Keratinocyte (primary cell): Measurements from ENCODE around the gene TSPAN10. TPM values are rescaled to one million over a fixed set of nuclear protein-coding genes. Genes with fewer than 3 reads are reported as not detected.

Source experiments
- DNase-seq: peaks from one replicate; pipeline ENCODE4 v3.0.0-alpha.2; 2011; ENCODE audit warnings: low read depth, missing footprints, low spot score
- FAIRE-seq: peaks from 2 replicates; lab custom pipeline; 2011; peaks lifted over from hg19 to GRCh38; lab: Jason Lieb, UNC
- H2AFZ ChIP-seq: 2 replicates; pipeline ENCODE4 v1.6.0; 2012; ENCODE audit warnings: low read length, control low read depth, inconsistent platforms; ENCODE audit not compliant: control insufficient read depth
- H3K27ac ChIP-seq: 2 replicates; pipeline ENCODE4 v1.5.1; 2011; ENCODE audit warnings: low read length; ENCODE audit not compliant: control insufficient read depth, insufficient read depth
- H3K27me3 ChIP-seq: 3 replicates; pipeline ENCODE4 v1.6.0; 2011; ENCODE audit warnings: low read length; ENCODE audit not compliant: control insufficient read depth, insufficient read depth; ENCODE audit errors: extremely low read depth
- H3K36me3 ChIP-seq, 2 experiments: 2 replicates in 1 of 2; 3 replicates in 1 of 2; pipeline ENCODE4 v1.5.1; 2011; ENCODE audit warnings: low read length in 2 of 2, mild to moderate bottlenecking in 1 of 2; ENCODE audit not compliant: control insufficient read depth in 2 of 2, insufficient read depth in 2 of 2; ENCODE audit errors: extremely low read depth in 1 of 2
- H3K4me1 ChIP-seq: 3 replicates; pipeline ENCODE4 v1.5.1; 2011; ENCODE audit warnings: low read length; ENCODE audit not compliant: control insufficient read depth, insufficient read depth; ENCODE audit errors: extremely low read depth
- H3K4me2 ChIP-seq: 3 replicates; pipeline ENCODE4 v1.6.0; 2011; ENCODE audit warnings: low read depth, low read length; ENCODE audit not compliant: control insufficient read depth, insufficient read depth; ENCODE audit errors: extremely low read depth
- H3K4me3 ChIP-seq, 3 experiments: fragments of 200-600 bp in 1 of 3; sonication (generic) in 1 of 3; 2 replicates in 2 of 3; 3 replicates in 1 of 3; pipeline ENCODE4 v1.5.1; 2011 to 2016; ENCODE audit warnings: low read length in 3 of 3, mild to moderate bottlenecking in 3 of 3, control low read depth in 2 of 3, inconsistent platforms in 1 of 3, low read depth in 1 of 3, mixed read lengths in 1 of 3, mixed run types in 1 of 3, moderate library complexity in 1 of 3; ENCODE audit not compliant: control insufficient read depth in 2 of 3, insufficient read depth in 2 of 3; ENCODE audit errors: extremely low read depth in 1 of 3
- H3K79me2 ChIP-seq: 2 replicates; pipeline ENCODE4 v1.6.0; 2012; ENCODE audit warnings: low read length; ENCODE audit not compliant: control insufficient read depth, insufficient read depth
- H3K9ac ChIP-seq: 3 replicates; pipeline ENCODE4 v1.6.0; 2011; ENCODE audit warnings: low read length; ENCODE audit not compliant: control insufficient read depth, insufficient read depth; ENCODE audit errors: extremely low read depth
- H3K9me1 ChIP-seq: 3 replicates; pipeline ENCODE4 v1.6.0; 2011; ENCODE audit warnings: low read length; ENCODE audit not compliant: control insufficient read depth, insufficient read depth; ENCODE audit errors: extremely low read depth
- H3K9me3 ChIP-seq: 2 replicates; pipeline ENCODE4 v1.5.1; 2012; ENCODE audit warnings: low read depth, low read length; ENCODE audit not compliant: control insufficient read depth
- H4K20me1 ChIP-seq: 3 replicates; pipeline ENCODE4 v1.6.0; 2011; ENCODE audit warnings: low read length; ENCODE audit not compliant: control insufficient read depth, insufficient read depth; ENCODE audit errors: extremely low read depth
- EZH2 ChIP-seq: IDR thresholded peaks from one replicate; pipeline ENCODE4 v1.6.1; 2012; ENCODE audit warnings: inconsistent platforms, mild to moderate bottlenecking, low read length, moderate library complexity
- dilution Hi-C: fragments of 300-500 bp; cut with MboI; formaldehyde crosslinking; loops from one replicate; pipeline ENCODE4 v1.7.0; 2020; ENCODE audit warnings: low sequenced_read_pairs; ENCODE audit not compliant: extremely low pct_ligation_motif_present
- polyA plus RNA-seq, 5 experiments: library from polyadenylated mRNA; depleted of rRNA in 3 of 5; stranded (reverse) in 3 of 5; stranded (forward) in 1 of 5; unstranded in 1 of 5; fragments of >200 nt; gene quantifications; 1 replicate in 1 of 5; 2 replicates in 3 of 5; 3 replicates in 1 of 5; pipeline versions ENCODE4 v1.2.1 to v1.2.3, GENCODE V29; 2011 to 2012; ENCODE audit warnings: missing spikeins in 2 of 5, low read depth in 1 of 5, low replicate concordance in 1 of 5
- TF ChIP-seq, protein P1 (sequence below), 3 experiments: IDR thresholded peaks in 1 of 3; conservative IDR thresholded peaks in 1 of 3; optimal IDR thresholded peaks in 1 of 3; 2 replicates in 2 of 3; 3 replicates in 1 of 3; pipeline versions ENCODE3 to v1.5.1; 2011; ENCODE audit warnings: low read length in 3 of 3, mild to moderate bottlenecking in 3 of 3, moderate library complexity in 2 of 3, control low read depth in 1 of 3, inconsistent platforms in 1 of 3; ENCODE audit not compliant: insufficient read depth in 2 of 3; ENCODE audit errors: extremely low read depth in 1 of 3

TSPAN10 gene
- polyA plus RNA-seq, 1 donor (not counting 4 experiments of a cell fraction or from before 2014, with no cell fraction given), result 0.89 TPM

- no peaks in the 10 kb centered on the region for H3K9me1 ChIP-seq
- H2AFZ ChIP-seq, result peak overlapping the region; percentile 64
- no peaks in the 10 kb centered on the region for H3K9me3 ChIP-seq
- peaks cover 44% of the 10 kb centered on the region for H3K79me2 ChIP-seq
- no peaks in the 10 kb centered on the region for H4K20me1 ChIP-seq
- no peaks in the 10 kb centered on the region for H3K27me3 ChIP-seq
- H3K4me3 ChIP-seq, result peak overlapping the region; percentile 74 to 89 (median 83)
- TF ChIP-seq, protein P1, sequence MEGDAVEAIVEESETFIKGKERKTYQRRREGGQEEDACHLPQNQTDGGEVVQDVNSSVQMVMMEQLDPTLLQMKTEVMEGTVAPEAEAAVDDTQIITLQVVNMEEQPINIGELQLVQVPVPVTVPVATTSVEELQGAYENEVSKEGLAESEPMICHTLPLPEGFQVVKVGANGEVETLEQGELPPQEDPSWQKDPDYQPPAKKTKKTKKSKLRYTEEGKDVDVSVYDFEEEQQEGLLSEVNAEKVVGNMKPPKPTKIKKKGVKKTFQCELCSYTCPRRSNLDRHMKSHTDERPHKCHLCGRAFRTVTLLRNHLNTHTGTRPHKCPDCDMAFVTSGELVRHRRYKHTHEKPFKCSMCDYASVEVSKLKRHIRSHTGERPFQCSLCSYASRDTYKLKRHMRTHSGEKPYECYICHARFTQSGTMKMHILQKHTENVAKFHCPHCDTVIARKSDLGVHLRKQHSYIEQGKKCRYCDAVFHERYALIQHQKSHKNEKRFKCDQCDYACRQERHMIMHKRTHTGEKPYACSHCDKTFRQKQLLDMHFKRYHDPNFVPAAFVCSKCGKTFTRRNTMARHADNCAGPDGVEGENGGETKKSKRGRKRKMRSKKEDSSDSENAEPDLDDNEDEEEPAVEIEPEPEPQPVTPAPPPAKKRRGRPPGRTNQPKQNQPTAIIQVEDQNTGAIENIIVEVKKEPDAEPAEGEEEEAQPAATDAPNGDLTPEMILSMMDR (optimal IDR thresholded peaks at IDR 0.05 in 1 of 3, IDR thresholded peaks at IDR 0.05 in 1 of 3, conservative IDR thresholded peaks at IDR 0.05 in 1 of 3; ENCODE audit: extremely low read depth in 1 of 3, insufficient read depth in 2 of 3, low read length in 3 of 3), result no peak
- no peak for TF ChIP-seq EZH2
- DNase-seq, result no peak
- H3K36me3 ChIP-seq, result peaks cover 17 to 32% of the 10 kb centered on the region in 2 experiments
- H3K9ac ChIP-seq, result peak overlapping the region; percentile 92
- H3K27ac ChIP-seq, result peak overlapping the region; percentile 79
- peaks cover 25% of the 10 kb centered on the region for H3K4me1 ChIP-seq
- dilution Hi-C loops, result no loop called here
- no peak for FAIRE-seq
- H3K4me2 ChIP-seq, result peak overlapping the region; percentile 93
These were observed 29.0 kb downstream of the TSPAN10 start for GRCh38 chr17:81666092-81666341.

GRCh38 chr17:81666342-81667191 is 29.6 kb downstream of the TSPAN10 start, which contains the start of the genes CCDC137 and OXLD1:
Gene CCDC137 (plus strand): TSS chr17:81666737. CDS start chr17:81666767, 30 bp downstream.
Gene OXLD1 (minus strand): TSS chr17:81666605. CDS start chr17:81666577, 28 bp downstream.
- Histone ChIP-seq H3K4me3 (peak within 1 kb of the TSS; percentile 74 to 89 (median 83)), H2AFZ (peak within 1 kb of the TSS; percentile 64), H3K79me2 (peaks cover 44% of the 10 kb centered on the region), H3K4me1 (peaks cover 25% of the 10 kb centered on the region), H3K4me2 (peak within 1 kb of the TSS; percentile 93), H3K9me1 (no peaks in the 10 kb centered on the region), H3K27ac (peak within 1 kb of the TSS; percentile 80), H3K36me3 (peaks cover 17 to 38% of the 10 kb centered on the region in 2 experiments), H4K20me1 (no peaks in the 10 kb centered on the region), H3K9me3 (no peaks in the 10 kb centered on the region), H3K27me3 (no peaks in the 10 kb centered on the region), H3K9ac (peak within 1 kb of the TSS; percentile 92)
- dilution Hi-C loops, result no loop called here
- peak; percentile 87 for DNase-seq
- FAIRE-seq, result no peak
- TF ChIP-seq, protein P1 (optimal IDR thresholded peaks at IDR 0.05 in 1 of 3, IDR thresholded peaks at IDR 0.05 in 1 of 3, conservative IDR thresholded peaks at IDR 0.05 in 1 of 3; ENCODE audit: extremely low read depth in 1 of 3, insufficient read depth in 2 of 3, low read length in 3 of 3), result no peak
- no peak for TF ChIP-seq EZH2
